Loucy (cell line): ENCODE data around the gene RFX3.

Experiments
- H2AFZ ChIP-seq: fragments of 200-600 bp; sonication (generic); 2 replicates; pipeline ENCODE4 v1.6.0; 2016; ENCODE audit warnings: antibody characterized with exemption, mild to moderate bottlenecking, low read length, moderate library complexity
- H3F3A ChIP-seq: fragments of 200-600 bp; 2 replicates; pipeline ENCODE4 v1.6.0; 2016; ENCODE audit warnings: antibody characterized with exemption, low read depth, mild to moderate bottlenecking
- H3K27me3 ChIP-seq: fragments of 200-600 bp; sonication (generic); 2 replicates; pipeline ENCODE4 v1.6.1; 2014; ENCODE audit warnings: low read length, mild to moderate bottlenecking; ENCODE audit not compliant: insufficient read depth, poor library complexity, severe bottlenecking
- H3K36me3 ChIP-seq: fragments of 200-600 bp; sonication (generic); 2 replicates; pipeline ENCODE4 v1.6.1; 2016; ENCODE audit warnings: low read length; ENCODE audit not compliant: insufficient read depth
- H3K4me1 ChIP-seq: fragments of 200-600 bp; sonication (generic); 2 replicates; pipeline ENCODE4 v1.5.1; 2014; ENCODE audit warnings: low read length, mild to moderate bottlenecking; ENCODE audit not compliant: insufficient read depth, poor library complexity, severe bottlenecking
- H3K4me2 ChIP-seq: fragments of 200-600 bp; sonication (generic); 2 replicates; pipeline ENCODE4 v1.6.0; 2014; ENCODE audit warnings: antibody characterized with exemption, low read length, low read depth, mild to moderate bottlenecking; ENCODE audit not compliant: poor library complexity, severe bottlenecking
- H3K4me3 ChIP-seq: fragments of 200-600 bp; sonication (generic); 2 replicates; pipeline ENCODE4 v1.5.1; 2014; ENCODE audit warnings: low read length, mild to moderate bottlenecking, mixed read lengths; ENCODE audit not compliant: poor library complexity, severe bottlenecking
- H3K79me2 ChIP-seq: fragments of 200-600 bp; sonication (generic); 2 replicates; pipeline ENCODE4 v1.6.1; 2014; ENCODE audit warnings: low read length; ENCODE audit not compliant: insufficient read depth
- H3K9ac ChIP-seq: fragments of 200-600 bp; sonication (generic); 2 replicates; pipeline ENCODE4 v1.6.0; 2014; ENCODE audit warnings: mild to moderate bottlenecking, low read depth, low read length, moderate library complexity; ENCODE audit not compliant: poor library complexity, severe bottlenecking
- H3K9me2 ChIP-seq: fragments of 200-600 bp; sonication (generic); replicated peaks from 2 replicates; pipeline ENCODE4 v1.6.1; 2016; ENCODE audit warnings: low read depth, low read length, mixed read lengths
- H3K9me3 ChIP-seq: fragments of 200-600 bp; sonication (generic); 2 replicates; pipeline ENCODE4 v1.6.1; 2014; ENCODE audit warnings: mild to moderate bottlenecking, antibody characterized with exemption, low read length, low read depth; ENCODE audit not compliant: insufficient read depth
- H4K20me1 ChIP-seq: fragments of 200-600 bp; sonication (generic); 2 replicates; pipeline ENCODE4 v1.6.0; 2014; ENCODE audit warnings: antibody characterized with exemption, low read length, mild to moderate bottlenecking; ENCODE audit not compliant: insufficient read depth, poor library complexity, severe bottlenecking
- CTCF ChIP-seq: fragments of 200-600 bp; sonication (generic); conservative IDR thresholded peaks from 2 replicates; pipeline ENCODE4 v1.5.1; 2014; ENCODE audit warnings: mild to moderate bottlenecking, antibody characterized with exemption, low read length
- EZH2phosphoT487 ChIP-seq: fragments of 200-600 bp; IDR thresholded peaks from 2 replicates; pipeline ENCODE4 v1.6.1; 2018; ENCODE audit warnings: antibody characterized with exemption, mild to moderate bottlenecking, moderate library complexity, borderline replicate concordance

The RFX3 gene

GRCh38 chr9:3419893-3420292 lies 105.9 kb downstream of the RFX3 start:
- no peaks in the 10 kb centered on the region for H3K9me2 ChIP-seq
- peaks cover 5% of the 10 kb centered on the region for H3K4me1 ChIP-seq
- H3K9me3 ChIP-seq: no peaks in the 10 kb centered on the region
- H3K79me2 ChIP-seq: no peaks in the 10 kb centered on the region
- H3K4me2 ChIP-seq: no peak overlapping the region
- no peaks in the 10 kb centered on the region for H3K36me3 ChIP-seq
- H4K20me1 ChIP-seq: no peaks in the 10 kb centered on the region
- no peaks in the 10 kb centered on the region for H3K27me3 ChIP-seq
- no peaks in the 10 kb centered on the region; the same call in 1 of the 2 replicates for H3F3A ChIP-seq
- H3K9ac ChIP-seq: no peak overlapping the region
- no peak overlapping the region for H3K4me3 ChIP-seq
- no peak overlapping the region for H2AFZ ChIP-seq
- TF ChIP-seq CTCF (no peak), EZH2phosphoT487 (no peak)

GRCh38 chr9:3415906-3416305 lies 109.9 kb downstream of the RFX3 start:
- Histone ChIP-seq H3K4me1 (no peaks in the 10 kb centered on the region), H3K36me3 (no peaks in the 10 kb centered on the region), H3F3A (no peaks in the 10 kb centered on the region), H2AFZ (no peak overlapping the region), H3K27me3 (no peaks in the 10 kb centered on the region), H3K4me3 (no peak overlapping the region), H4K20me1 (no peaks in the 10 kb centered on the region), H3K9me2 (no peaks in the 10 kb centered on the region), H3K9me3 (no peaks in the 10 kb centered on the region), H3K9ac (no peak overlapping the region), H3K4me2 (no peak overlapping the region), H3K79me2 (no peaks in the 10 kb centered on the region)
- TF ChIP-seq EZH2phosphoT487: no peak
- no peak for TF ChIP-seq CTCF

GRCh38 chr9:3413984-3414383 lies 111.8 kb downstream of the RFX3 start:
- Histone ChIP-seq H4K20me1 (no peaks in the 10 kb centered on the region), H3K9me3 (no peaks in the 10 kb centered on the region), H3K4me1 (no peaks in the 10 kb centered on the region), H3K4me3 (no peak overlapping the region), H3K9me2 (no peaks in the 10 kb centered on the region), H3K4me2 (no peak overlapping the region), H3K27me3 (no peaks in the 10 kb centered on the region), H2AFZ (no peak overlapping the region), H3K79me2 (no peaks in the 10 kb centered on the region), H3F3A (no peaks in the 10 kb centered on the region), H3K36me3 (no peaks in the 10 kb centered on the region), H3K9ac (no peak overlapping the region)
- TF ChIP-seq CTCF (no peak), EZH2phosphoT487 (no peak)
